HT-29 (cell line): ENCODE results near the gene ARHGEF39. TPM values are rescaled to one million over a fixed set of nuclear protein-coding genes. Genes with fewer than 3 reads are reported as not detected.
"Not testable (repeated sequence)": the region's sequence is repeated elsewhere in the genome, so short reads cannot be mapped to it uniquely, and the experiment has no call there.

Source experiments
- DNase-seq: peaks from one replicate; pipeline ENCODE4 v3.0.0-alpha.2; 2015; ENCODE audit warnings: low spot score
- small RNA-seq: library from RNA; depleted of rRNA; stranded (forward); fragments of <200 nt; gene quantifications from one replicate; pipeline ENCODE3, GENCODE V24; 2014
- total RNA-seq: library from RNA; depleted of rRNA; stranded (reverse); fragments of >200 nt; shearing (Covaris generic); gene quantifications from 2 replicates; pipeline ENCODE4 v1.2.3, GENCODE V29; 2014; rRNA removed

The ARHGEF39 gene
- total RNA-seq, 1 experiment from 2014 or later: 23.4 TPM

DNA sequence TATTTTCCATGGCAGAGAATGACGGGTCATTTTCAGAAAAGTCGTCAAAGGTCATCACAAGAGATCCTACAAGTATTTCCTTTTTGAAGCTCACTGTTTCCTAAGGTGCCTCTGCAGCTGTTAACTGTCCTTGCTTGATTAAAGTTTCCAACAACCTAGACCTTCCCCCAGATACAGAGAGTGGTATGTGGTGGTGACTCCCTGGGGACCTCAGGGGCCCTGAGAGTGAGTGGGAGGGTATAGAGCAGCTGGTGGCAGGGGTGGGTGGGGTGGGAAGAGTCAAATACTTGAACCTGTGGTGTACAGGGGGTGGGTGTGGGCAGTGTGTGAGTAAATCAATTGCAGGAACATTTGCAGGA lies 45.2 kb downstream of the ARHGEF39 start:
- no peak for DNase-seq

- no peak for DNase-seq
Measured at GRCh38 chr9:35618854-35619799, 45.9 kb downstream of the ARHGEF39 start.

DNA sequence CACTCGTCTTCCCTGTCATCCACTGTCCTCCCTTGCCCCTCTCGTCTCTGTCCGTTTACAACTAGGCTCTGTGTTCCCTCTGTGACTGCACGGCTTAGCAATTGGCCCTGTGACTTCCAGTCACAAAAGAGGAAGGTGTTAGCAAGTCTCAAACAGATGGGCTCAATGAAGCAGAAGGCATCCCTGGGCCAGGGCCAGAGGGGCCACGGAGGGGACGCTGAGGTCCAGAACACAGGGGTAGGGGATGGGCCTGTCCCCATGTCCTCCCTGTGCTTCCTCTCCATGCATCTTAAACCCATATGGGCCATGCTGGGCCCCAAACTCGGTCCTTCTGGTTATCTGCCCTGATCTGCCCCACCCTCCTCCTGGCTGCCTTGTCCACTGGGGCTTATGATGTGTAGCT lies 46.7 kb downstream of the ARHGEF39 start, which contains the start of gene CD72:
Gene CD72, minus strand, starts transcription at position 89 of the 403 bp plus-strand sequence. CDS start 110 bp downstream, outside the sequence.
- DNase-seq: no peak

DNA sequence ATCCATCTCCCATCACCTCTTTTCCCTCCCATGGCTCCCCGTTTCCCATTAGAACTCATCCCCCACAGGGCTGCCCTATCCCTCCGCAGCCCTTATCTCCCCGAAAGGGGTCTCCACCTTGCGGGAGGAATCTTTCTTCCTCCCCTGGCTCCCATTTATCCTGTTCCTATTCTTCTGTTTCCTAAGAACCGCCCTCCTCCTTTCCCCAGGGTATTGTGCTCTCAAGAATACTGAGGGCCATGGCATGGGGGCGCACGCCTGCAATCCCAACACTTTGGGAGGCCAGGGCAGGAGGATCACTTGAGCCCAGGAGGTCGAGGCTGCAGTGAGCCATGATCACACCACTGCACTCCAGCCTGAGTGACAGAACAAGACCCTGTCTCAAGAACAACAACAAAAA lies 47.4 kb downstream of the ARHGEF39 start:
- no peak for DNase-seq

DNA sequence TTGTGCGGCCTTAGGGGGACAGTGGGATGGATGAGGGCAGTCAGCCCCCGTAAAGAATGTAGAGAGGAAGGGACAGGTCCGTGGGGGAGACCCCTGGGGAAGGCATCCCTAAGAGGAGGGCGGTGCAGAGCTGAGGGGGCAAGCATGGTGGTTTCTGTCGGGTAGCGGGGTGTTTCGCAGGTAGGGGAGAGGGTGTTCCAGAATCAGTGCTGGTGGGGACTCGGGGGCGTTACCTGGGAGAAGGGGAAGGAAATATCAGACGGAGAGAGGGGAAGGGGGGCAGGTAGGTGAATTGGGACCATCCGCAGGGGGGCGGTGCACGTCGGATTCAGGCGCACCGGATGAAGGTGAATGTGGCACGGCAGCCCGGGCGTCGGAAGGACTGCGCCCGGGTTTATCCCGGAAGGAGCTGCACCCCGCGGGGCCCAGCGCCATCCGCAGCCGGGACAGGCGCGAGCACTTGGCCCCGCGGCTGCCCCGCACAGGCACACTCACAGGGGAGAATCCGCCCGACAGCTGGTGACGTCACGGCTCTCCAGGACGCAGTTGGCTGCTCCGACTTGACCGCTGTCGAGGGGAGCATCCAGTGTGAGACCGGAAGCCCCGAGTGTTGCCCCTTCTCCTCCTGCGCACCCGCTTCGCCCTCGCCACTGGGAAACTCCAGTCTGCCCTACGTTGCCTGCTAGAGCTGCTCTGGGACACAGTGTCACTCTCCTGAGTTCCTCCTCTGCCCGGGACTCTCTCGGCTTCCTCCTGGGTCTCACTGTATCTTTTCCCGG lies 48.1 kb downstream of the ARHGEF39 start:
- no peak for DNase-seq

DNA sequence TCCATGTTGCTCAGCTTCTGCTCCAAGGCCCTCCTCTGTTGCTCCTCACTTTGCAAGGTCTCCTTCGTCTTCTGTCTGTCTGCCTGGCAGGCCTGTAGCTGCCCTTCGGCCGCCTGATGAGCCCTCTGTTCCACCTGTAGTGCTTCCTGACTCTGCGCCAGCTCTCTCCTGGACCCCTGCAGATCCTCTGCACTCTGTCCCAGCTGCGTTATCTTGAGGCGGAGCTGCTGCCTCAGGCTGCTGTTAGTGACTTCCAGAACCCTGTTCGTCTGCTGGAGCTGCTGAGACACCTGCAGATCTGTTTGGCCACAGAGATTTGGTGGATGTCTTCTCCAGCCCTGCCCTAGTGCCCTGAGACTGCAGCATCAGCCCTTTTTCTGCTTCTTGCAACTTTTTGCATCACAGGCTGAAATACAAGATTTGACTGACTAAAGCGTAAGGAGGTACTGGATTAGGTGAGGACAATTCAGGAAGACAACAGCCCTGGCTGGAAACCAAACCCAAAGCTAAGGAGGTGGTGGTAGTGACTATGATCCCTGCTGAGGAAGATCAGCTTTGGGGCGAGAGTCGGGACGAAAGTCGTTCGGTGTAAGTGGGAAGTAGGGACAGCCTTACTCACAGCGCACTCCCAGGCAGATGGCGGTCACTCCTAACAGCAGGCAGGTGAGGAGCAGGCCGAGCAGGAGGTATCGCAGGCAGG lies 48.9 kb downstream of the ARHGEF39 start:
- no peak for DNase-seq

DNA sequence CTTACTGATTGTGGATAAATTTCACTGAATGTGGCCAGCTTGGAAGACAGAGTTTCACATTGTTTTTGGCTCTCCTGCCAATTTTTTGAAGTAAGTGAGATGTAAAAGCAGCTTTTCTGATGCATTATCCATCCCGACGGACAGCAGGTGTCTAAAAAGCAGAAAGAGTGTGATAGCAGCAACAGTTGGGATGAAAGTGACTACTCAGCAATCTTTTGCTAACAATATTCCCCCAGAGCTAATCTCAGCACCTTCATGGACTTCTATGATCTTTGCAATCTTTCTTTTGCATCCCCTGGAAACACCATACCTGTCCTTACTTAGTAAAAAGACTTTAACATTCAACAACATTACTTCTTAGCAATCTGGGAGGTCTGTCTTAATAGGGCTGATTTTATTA lies 52.2 kb downstream of the ARHGEF39 start:
- DNase-seq: no peak

DNA sequence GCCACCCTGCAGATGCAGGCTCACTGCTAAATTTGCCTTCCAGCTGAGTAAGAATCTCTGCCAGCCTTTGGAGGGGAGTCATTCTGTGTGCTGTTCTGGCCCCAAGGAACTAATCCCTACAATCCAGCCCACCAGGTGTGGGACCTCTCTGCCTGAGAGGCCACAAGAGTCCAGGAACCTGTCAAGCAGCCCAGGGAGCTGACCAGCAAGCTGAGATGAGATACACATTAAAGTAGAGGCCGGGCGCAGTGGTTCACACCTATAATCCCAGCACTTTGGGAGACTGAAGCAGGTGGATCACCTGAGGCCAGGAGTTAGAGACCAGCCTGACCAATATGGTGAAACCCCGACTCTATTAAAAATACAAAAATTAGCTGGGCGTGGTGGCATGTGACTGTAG lies 52.9 kb downstream of the ARHGEF39 start:
- DNase-seq: not testable (repeated sequence)

- DNase-seq: peak; percentile 24
Measured at GRCh38 chr9:35611230-35611797, 53.7 kb downstream of the ARHGEF39 start.

DNA sequence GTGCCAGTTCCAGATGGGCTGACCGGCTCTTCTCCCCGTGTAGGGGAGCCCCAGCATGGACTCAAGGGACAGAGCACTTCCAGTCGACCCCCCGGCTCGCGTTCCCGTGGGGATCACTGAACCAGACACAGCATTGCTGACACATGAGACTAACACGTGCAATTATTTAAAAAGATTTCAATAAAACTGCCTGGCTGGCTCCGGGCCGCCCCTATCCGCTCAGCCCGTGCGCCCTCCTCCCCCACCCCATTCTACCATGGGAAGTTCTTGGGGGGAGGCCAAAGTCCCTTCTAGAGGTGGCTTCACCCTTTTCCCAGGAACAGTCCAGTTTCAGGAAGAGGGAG lies 55.2 kb downstream of the ARHGEF39 start:
- no peak for DNase-seq

Small RNAs within 50 kb of the gene (small RNA-seq; reads per million reads assigned to genes)
- not detected for gene RMRP
- not detected for gene RN7SL22P

Other genes with a start within 250 kb of the ARHGEF39 start
- 0.94 and 2.0 TPM in 2 replicates for gene RUSC2, start 175.1 kb downstream of the ARHGEF39 start, total RNA-seq
- gene TESK1, start 59.9 kb downstream of the ARHGEF39 start, total RNA-seq: 7.7 and 7.9 TPM in 2 replicates
- gene CD72, start 46.8 kb downstream of the ARHGEF39 start, total RNA-seq: 0.23 TPM in 1 of 2 replicates, not detected in the other
- not detected in 2 replicates for gene SIT1, start 14.3 kb downstream of the ARHGEF39 start, total RNA-seq
- gene RMRP, start 7.2 kb downstream of the ARHGEF39 start, total RNA-seq: 23,916 and 27,637 TPM in 2 replicates
- 19.7 and 19.9 TPM in 2 replicates for gene CCDC107, start 6.9 kb downstream of the ARHGEF39 start, total RNA-seq
- 82.8 and 95.4 TPM in 2 replicates for gene CA9, start 8.7 kb upstream of the ARHGEF39 start, total RNA-seq
- 61.0 and 69.8 TPM in 2 replicates for gene TPM2, start 24.7 kb upstream of the ARHGEF39 start, total RNA-seq
- 99.5 and 100.0 TPM in 2 replicates for gene TLN1, start 67.0 kb upstream of the ARHGEF39 start, total RNA-seq
- 42.4 and 44.5 TPM in 2 replicates for gene CREB3, start 67.5 kb upstream of the ARHGEF39 start, total RNA-seq
- 74.6 and 84.9 TPM in 2 replicates for gene GBA2, start 84.0 kb upstream of the ARHGEF39 start, total RNA-seq
- 18.9 and 20.6 TPM in 2 replicates for gene RGP1, start 84.1 kb upstream of the ARHGEF39 start, total RNA-seq
- gene MSMP, start 89.1 kb upstream of the ARHGEF39 start, total RNA-seq: 0.28 TPM in 1 of 2 replicates, not detected in the other
- 6.3 and 8.3 TPM in 2 replicates for gene NPR2, start 126.4 kb upstream of the ARHGEF39 start, total RNA-seq
- 0.78 and 1.9 TPM in 2 replicates for gene SPAG8, start 147.1 kb upstream of the ARHGEF39 start, total RNA-seq
- 91.2 and 98.7 TPM in 2 replicates for gene HINT2, start 149.8 kb upstream of the ARHGEF39 start, total RNA-seq
- gene FAM221B, start 163.5 kb upstream of the ARHGEF39 start, total RNA-seq: 0.10 and 0.16 TPM in 2 replicates
- 3.1 and 4.5 TPM in 2 replicates for gene TMEM8B, start 164.0 kb upstream of the ARHGEF39 start, total RNA-seq
- gene OR13J1, start 205.2 kb upstream of the ARHGEF39 start, total RNA-seq: not detected in 2 replicates
- 4.1 and 7.7 TPM in 2 replicates for gene HRCT1, start 241.0 kb upstream of the ARHGEF39 start, total RNA-seq
- gene SPAAR, start 244.3 kb upstream of the ARHGEF39 start, total RNA-seq: 0.23 TPM in 1 of 2 replicates, not detected in the other